ENCODE data around the gene UBE2H.
A peak's percentile ranks its signal among the peaks of the same experiment; 100 is the strongest.

Gene UBE2H

GRCh38 chr7:129784437-129784782, 168.3 kb downstream of the UBE2H start:
- no peak for DNase-seq

- no peak for DNase-seq
These were observed 169.2 kb downstream of the UBE2H start for GRCh38 chr7:129783584-129783919.

DNA sequence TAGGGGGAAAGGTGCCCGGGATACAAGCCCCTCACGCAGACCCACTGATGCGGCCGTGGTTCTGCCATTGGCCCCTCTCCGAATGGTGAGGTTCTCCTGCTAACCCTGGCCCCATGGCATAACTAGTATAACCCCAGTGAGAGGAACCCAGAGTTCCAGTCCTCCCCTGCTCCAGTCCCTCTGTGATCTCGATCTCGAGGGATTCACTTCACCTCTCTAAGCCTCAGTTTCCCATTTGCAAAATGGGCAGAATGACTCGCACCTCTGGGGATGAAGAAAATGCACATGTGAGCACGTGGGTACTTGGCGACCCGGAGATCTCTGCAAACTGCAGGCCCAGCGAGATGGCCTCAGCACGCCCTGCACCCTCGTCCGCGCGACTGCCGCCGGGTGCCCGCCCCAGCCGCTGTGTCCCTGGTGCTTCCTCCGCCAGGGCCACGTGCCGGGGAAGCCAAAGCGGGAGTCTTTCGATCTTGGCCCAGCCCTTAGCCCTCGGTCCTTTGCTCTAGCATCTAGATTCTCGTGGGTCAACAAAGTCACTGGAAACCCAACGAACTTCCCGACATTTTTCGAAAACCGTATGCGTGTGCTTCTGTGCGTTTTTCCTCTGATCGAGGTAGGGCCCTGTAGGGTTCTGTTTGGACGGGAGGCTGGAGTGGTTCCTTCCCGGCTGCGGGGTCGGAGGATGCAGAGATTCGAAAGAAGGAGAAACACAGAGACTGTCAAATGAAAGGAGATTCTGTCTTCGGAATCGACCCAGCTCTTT, 169.8 kb downstream of the UBE2H start:
- no peak for DNase-seq

- no peak for DNase-seq
These were observed 170.6 kb downstream of the UBE2H start for GRCh38 chr7:129781928-129782817.

GRCh38 chr7:129780974-129781927, 171.5 kb downstream of the UBE2H start:
- peak; percentile 68 for DNase-seq

Data from hematopoietic multipotent progenitor cell treated with erythropoietin and hydrocortisone succinate and interleukin-3 and kit ligand, for 6 days (in vitro differentiated cells).